ENCODE results near the gene DNAJC5.

DNA sequence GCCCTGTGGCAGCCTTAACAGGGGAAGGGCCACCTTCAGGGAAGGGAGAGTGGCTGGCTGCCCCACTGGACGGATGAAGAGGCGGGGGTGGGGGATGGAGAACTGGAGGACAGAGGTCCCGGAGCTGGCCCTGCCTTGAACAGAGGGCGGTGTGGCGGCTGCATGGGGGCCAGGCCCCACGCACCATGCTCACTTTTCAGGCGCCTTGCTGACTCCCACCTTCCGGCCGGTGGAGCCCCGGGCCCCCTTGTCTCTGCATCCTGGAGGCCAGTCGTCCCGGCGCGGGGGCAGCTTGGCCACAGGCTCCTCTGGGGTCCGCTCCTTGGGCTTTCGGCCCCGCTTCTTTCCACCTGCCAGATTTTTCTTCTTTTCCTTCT lies 64.8 kb downstream of the DNAJC5 start:
- TF ChIP-seq, protein P1, sequence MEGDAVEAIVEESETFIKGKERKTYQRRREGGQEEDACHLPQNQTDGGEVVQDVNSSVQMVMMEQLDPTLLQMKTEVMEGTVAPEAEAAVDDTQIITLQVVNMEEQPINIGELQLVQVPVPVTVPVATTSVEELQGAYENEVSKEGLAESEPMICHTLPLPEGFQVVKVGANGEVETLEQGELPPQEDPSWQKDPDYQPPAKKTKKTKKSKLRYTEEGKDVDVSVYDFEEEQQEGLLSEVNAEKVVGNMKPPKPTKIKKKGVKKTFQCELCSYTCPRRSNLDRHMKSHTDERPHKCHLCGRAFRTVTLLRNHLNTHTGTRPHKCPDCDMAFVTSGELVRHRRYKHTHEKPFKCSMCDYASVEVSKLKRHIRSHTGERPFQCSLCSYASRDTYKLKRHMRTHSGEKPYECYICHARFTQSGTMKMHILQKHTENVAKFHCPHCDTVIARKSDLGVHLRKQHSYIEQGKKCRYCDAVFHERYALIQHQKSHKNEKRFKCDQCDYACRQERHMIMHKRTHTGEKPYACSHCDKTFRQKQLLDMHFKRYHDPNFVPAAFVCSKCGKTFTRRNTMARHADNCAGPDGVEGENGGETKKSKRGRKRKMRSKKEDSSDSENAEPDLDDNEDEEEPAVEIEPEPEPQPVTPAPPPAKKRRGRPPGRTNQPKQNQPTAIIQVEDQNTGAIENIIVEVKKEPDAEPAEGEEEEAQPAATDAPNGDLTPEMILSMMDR (IDR thresholded peaks at IDR 0.05) = no peak
- TF ChIP-seq POLR2A (IDR thresholded peaks at IDR 0.05) (no peak), EP300 (IDR thresholded peaks at IDR 0.05) (no peak)

Data from upper lobe of left lung (tissue), 4 donors.